ENCODE results near the gene PPIA. TPM values are rescaled to one million over a fixed set of nuclear protein-coding genes. Genes with fewer than 3 reads are reported as not detected.

The PPIA gene
- total and polyA plus RNA-seq, 9 donors: 644 to 2,091 (median 796) TPM

DNA sequence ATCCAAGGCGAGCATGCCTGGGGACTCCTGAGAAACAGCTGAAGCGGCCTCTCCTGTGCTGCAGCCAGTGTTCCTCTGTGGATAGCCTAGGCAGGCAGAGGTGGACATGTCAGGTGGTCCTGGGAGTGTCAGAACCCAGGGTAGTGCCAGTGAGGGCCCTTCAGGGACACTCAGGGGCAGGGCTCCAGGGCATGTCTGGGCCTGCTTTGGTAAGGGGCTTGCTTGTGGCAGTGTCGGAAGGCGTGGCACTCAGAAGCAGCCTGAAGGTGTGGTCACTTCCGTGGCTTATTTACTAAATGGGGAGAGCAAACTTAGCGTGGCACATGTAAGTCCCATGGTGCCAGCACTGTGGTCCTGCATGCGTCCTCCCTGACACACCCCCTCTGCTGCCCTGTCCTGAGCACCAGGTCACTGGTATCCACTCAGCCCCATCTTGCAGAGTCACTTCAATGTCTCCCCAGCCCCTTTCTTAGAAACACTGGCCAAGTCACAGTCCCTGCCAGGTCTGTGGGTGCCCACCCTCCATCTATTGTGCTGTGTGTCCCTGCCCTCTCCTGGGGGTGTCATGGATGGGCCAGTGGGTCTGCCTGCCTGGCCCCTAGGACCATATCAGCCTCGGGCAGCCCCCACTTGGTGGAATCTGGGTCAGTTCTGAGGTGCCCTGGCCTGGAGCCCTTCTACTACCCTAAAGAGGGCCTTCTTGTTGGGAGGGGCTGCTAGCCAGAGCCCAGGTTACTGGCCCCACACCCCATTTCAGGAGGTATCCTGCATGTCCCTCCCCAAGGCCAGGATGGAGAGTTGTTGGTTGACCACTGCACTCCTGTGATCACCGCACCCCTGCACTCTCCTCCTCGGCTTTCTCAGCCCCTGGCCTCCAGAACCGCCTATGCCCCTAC, 41.4 kb upstream of the PPIA start:
- intact Hi-C loops (cut with DNase I): loop anchor here in 1 of 4 donors (10.0 kb wide), 1 partner anchor 170 kb away; the partner anchor contains the start of gene TMED4
- H3K27me3 ChIP-seq: no peaks in the 10 kb centered on the region
- H3K9me3 ChIP-seq: no peaks in the 10 kb centered on the region
- TF ChIP-seq POLR2A (IDR thresholded peaks at IDR 0.05) (no peak), EP300 (IDR thresholded peaks at IDR 0.05) (no peak)
- TF ChIP-seq, protein P1, sequence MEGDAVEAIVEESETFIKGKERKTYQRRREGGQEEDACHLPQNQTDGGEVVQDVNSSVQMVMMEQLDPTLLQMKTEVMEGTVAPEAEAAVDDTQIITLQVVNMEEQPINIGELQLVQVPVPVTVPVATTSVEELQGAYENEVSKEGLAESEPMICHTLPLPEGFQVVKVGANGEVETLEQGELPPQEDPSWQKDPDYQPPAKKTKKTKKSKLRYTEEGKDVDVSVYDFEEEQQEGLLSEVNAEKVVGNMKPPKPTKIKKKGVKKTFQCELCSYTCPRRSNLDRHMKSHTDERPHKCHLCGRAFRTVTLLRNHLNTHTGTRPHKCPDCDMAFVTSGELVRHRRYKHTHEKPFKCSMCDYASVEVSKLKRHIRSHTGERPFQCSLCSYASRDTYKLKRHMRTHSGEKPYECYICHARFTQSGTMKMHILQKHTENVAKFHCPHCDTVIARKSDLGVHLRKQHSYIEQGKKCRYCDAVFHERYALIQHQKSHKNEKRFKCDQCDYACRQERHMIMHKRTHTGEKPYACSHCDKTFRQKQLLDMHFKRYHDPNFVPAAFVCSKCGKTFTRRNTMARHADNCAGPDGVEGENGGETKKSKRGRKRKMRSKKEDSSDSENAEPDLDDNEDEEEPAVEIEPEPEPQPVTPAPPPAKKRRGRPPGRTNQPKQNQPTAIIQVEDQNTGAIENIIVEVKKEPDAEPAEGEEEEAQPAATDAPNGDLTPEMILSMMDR (IDR thresholded peaks at IDR 0.05): no peak
- no peak overlapping the region for H3K4me3 ChIP-seq
- 88 to 92% (median 91%) methylated on average over 11 of the region's 11 CpGs for WGBS, 3 donors
- H3K4me1 ChIP-seq (ENCODE audit: insufficient read depth): peaks cover 12% of the 10 kb centered on the region
- H3K27ac ChIP-seq: no peak overlapping the region
- H3K36me3 ChIP-seq: no peaks in the 10 kb centered on the region
- DNase-seq: no peak

DNA sequence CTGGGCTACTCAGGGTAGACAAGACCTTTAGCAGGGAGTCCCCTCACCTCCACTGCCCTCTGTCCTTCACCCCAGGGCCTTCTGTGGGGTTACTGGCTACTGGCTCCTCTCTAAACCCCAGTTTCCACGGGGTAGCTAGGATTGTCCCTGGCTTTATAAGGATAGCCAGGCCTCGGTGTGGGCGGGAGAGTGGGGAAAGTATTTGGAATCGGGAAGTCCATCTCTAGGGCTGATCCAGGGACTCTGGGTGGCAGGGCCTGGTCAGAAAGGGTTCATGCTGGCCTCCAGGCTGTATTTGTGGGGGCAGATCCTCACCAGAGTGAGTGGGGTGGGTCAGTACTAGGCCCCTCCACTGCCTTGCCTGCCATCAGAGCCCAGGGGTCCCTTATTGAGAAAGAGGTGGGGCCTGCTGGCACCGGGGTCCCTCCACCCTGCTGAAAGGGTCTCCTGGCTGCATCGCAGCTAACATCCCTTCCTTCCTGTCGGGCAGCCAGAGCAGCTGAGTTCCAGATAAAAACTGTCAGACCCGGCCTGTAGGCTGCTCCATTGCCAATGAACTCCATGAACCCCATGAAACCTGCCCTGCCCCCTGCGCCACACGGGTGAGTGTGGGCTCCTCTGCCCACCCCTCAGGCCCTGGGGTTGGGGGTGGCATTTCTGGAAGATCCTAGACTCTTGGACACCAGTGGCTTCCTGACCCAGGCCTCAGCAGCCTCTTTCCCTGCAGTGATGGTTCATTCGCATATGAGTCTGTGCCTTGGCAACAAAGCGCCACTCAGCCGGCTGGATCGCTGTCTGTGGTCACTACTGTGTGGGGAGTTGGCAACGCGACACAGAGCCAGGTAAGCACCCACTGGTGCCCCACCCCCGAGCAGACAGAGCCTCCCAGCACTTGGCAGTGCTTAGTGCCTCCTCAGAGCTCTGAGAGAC, 40.5 kb upstream of the PPIA start:
- intact Hi-C loops (cut with DNase I): loop anchor here in 1 of 4 donors (10.0 kb wide), 1 partner anchor 171 kb away; the partner anchor contains the start of gene TMED4
- TF ChIP-seq POLR2A (IDR thresholded peaks at IDR 0.05) (no peak), EP300 (IDR thresholded peaks at IDR 0.05) (no peak)
- TF ChIP-seq, protein P1 (IDR thresholded peaks at IDR 0.05): no peak
- H3K27ac ChIP-seq: no peak overlapping the region
- H3K4me1 ChIP-seq (ENCODE audit: insufficient read depth): peaks cover 6% of the 10 kb centered on the region
- H3K9me3 ChIP-seq: no peaks in the 10 kb centered on the region
- H3K4me3 ChIP-seq: no peak overlapping the region
- peak in 1 of 5 donors; percentile 40 for DNase-seq
- WGBS, 3 donors: 53 to 61% (median 53%) methylated on average over 17 of the region's 17 CpGs
- H3K36me3 ChIP-seq: no peaks in the 10 kb centered on the region
- H3K27me3 ChIP-seq: no peaks in the 10 kb centered on the region

DNA sequence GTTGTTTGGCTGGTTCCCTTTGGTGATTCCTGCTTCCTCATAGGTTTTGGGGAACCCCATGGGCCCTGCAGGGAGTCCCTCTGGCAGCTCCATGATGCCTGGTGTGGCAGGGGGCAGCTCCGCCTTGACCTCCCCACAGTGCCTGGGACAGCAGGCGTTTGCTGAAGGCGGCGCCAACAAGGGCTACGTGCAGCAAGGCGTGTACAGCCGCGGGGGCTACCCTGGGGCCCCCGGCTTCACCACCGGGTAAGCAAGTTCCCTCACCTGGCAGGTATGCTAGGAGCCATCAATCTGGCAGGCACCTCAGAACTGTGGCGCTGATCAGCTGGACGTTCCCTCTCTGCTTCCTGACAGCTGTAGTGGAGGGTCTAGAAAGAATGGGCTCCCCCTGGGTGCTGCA, 39.6 kb upstream of the PPIA start:
- no peak for DNase-seq
- Histone ChIP-seq H3K4me1 (ENCODE audit: insufficient read depth) (peaks cover 6% of the 10 kb centered on the region), H3K9me3 (no peaks in the 10 kb centered on the region), H3K27ac (no peak overlapping the region), H3K36me3 (no peaks in the 10 kb centered on the region), H3K27me3 (no peaks in the 10 kb centered on the region), H3K4me3 (no peak overlapping the region)
- WGBS, 3 donors: 78 to 88% (median 79%) methylated on average over 12 of the region's 12 CpGs
- TF ChIP-seq, protein P1 (IDR thresholded peaks at IDR 0.05): no peak
- no peak for TF ChIP-seq EP300 (IDR thresholded peaks at IDR 0.05)
- no peak for TF ChIP-seq POLR2A (IDR thresholded peaks at IDR 0.05)
- intact Hi-C loops (cut with DNase I): loop anchor here in 1 of 4 donors (10.0 kb wide), 1 partner anchor 172 kb away; the partner anchor contains the start of gene TMED4

DNA sequence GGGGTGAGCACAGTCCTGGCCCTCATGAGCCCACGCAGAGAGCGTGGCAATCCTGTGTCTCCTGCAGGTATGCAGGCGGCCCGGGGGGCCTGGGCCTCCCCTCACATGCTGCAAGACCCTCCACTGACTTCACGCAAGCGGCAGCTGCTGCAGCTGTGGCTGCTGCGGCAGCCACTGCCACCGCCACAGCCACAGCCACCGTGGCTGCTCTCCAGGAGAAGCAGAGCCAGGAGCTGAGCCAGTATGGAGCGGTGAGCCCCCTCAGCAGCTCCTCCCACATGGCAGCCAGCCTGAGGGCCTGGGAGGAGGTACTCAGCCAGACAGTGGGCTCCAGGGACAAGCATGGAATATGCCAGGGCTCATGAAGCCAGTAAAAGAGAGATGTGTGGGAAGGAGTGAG, 39.2 kb upstream of the PPIA start:
- Histone ChIP-seq H3K4me1 (ENCODE audit: insufficient read depth) (peaks cover 8% of the 10 kb centered on the region), H3K4me3 (no peak overlapping the region), H3K27ac (no peak overlapping the region), H3K9me3 (no peaks in the 10 kb centered on the region), H3K27me3 (no peaks in the 10 kb centered on the region), H3K36me3 (no peaks in the 10 kb centered on the region)
- TF ChIP-seq, protein P1 (IDR thresholded peaks at IDR 0.05): no peak
- TF ChIP-seq EP300 (IDR thresholded peaks at IDR 0.05) (no peak), POLR2A (IDR thresholded peaks at IDR 0.05) (no peak)
- WGBS, 3 donors: 42 to 51% (median 47%) methylated on average over 10 of the region's 10 CpGs
- intact Hi-C loops (cut with DNase I): loop anchor here in 1 of 4 donors (10.0 kb wide), 1 partner anchor 173 kb away; the partner anchor contains the start of gene TMED4
- peak in 2 of 5 donors; percentile 68 to 77 for DNase-seq
